22Rv1 (cell line): ENCODE results near the gene BAIAP3.

Source experiments
- H3K27ac ChIP-seq: fragments of 450-650 bp; 2 replicates; pipeline ENCODE4 v1.5.1; 2017
- ZFX ChIP-seq: fragments of 450-650 bp; IDR thresholded peaks from 2 replicates; pipeline ENCODE4 v1.6.1; 2017; ENCODE audit warnings: antibody characterized with exemption, borderline replicate concordance
- TF ChIP-seq, protein P1 (sequence below): fragments of 450-650 bp; IDR thresholded peaks from 2 replicates; pipeline ENCODE4 v1.5.1; 2017; ENCODE audit warnings: mild to moderate bottlenecking

The BAIAP3 gene

DNA sequence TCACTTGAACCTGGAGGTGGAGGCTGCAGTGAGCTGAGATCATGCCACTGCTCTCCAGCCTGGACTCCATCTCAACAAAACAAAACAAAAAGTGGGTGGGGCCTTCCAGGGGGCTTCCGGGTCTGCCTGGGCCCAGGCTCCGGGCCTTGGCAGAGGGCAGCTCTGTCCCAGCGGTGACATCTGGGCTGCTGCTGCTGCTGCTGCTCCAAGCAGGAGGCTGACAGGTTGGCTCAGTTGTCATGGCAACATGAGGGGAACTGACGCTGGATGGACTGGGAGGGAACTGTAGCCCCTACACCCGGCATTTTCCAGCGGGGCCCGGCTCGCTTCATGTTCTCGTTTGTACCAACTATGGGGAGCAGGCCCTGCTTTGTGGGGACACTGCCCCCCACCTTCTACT, 4.0 kb downstream of the BAIAP3 start:
- H3K27ac ChIP-seq, result no peak overlapping the region
- TF ChIP-seq, protein P1, sequence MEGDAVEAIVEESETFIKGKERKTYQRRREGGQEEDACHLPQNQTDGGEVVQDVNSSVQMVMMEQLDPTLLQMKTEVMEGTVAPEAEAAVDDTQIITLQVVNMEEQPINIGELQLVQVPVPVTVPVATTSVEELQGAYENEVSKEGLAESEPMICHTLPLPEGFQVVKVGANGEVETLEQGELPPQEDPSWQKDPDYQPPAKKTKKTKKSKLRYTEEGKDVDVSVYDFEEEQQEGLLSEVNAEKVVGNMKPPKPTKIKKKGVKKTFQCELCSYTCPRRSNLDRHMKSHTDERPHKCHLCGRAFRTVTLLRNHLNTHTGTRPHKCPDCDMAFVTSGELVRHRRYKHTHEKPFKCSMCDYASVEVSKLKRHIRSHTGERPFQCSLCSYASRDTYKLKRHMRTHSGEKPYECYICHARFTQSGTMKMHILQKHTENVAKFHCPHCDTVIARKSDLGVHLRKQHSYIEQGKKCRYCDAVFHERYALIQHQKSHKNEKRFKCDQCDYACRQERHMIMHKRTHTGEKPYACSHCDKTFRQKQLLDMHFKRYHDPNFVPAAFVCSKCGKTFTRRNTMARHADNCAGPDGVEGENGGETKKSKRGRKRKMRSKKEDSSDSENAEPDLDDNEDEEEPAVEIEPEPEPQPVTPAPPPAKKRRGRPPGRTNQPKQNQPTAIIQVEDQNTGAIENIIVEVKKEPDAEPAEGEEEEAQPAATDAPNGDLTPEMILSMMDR, result no peak
- no peak for TF ChIP-seq ZFX

DNA sequence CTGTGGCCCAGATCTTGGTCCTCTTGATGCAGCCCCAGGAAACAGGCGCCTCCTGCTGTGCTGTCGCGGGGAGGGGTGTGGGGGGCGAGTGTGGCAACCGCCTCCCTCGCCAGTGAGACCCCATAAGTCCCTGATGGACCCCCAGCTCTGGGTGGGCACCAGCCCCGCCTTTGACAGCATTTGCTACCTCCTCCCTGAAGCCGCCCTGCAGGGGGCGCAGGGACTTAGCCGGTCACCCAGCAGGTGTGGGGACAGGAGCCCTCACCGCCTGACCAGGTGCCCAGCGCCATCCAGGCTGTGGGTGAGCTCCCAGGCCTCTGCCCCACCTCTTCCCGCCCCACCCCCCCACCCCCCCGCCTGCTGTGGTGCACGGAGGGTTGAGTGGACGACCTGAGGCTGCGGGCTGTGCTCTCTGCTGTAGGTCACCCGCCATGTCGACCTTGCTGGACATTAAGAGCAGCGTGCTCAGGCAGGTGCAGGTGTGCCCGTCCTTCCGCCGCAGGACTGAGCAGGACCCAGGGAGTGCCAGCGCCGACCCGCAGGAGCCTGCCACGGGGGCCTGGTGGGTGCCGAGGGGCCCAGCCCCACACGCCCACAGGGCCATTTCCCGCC, 4.8 kb downstream of the BAIAP3 start:
- TF ChIP-seq ZFX, result no peak
- TF ChIP-seq, protein P1, result peak; percentile 83
- no peak overlapping the region for H3K27ac ChIP-seq

- no peak overlapping the region for H3K27ac ChIP-seq
- TF ChIP-seq ZFX, result no peak
- TF ChIP-seq, protein P1, result no peak
Observed at GRCh38 chr16:1338855-1339675, 5.6 kb downstream of the BAIAP3 start.

DNA sequence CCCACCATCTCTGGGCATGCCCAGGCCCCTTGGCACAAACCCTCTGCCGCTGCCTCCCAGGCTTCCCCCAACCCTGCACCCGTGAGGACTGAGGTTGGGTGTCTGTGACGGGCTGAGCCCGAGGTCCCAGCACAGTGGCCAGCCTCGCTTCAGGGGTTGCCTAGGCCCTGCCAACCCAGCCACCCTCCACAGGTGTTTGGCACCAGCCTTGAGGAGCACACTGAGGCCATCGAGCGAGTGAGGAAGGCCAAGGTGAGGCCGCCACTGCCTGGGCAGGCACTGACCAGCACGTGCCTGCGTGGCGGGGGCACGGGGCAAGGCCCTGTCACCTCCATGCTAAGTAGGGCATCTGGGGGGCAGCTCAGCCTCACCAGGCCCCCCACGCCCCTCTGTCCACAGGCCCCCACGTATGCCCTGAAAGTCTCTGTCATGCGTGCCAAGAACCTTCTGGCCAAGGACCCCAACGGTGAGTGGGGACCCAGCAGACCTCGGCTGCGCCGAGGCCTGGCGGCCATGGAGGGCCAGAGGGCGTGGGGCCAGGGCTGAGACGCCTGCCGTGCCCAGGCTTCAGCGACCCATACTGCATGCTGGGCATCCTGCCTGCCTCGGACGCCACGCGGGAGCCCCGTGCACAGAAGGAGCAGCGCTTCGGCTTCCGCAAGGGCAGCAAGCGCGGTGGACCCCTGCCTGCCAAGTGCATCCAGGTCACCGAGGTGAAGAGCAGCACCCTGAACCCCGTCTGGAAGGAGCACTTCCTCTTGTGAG, 7.5 kb downstream of the BAIAP3 start:
- TF ChIP-seq, protein P1, result no peak
- no peak for TF ChIP-seq ZFX
- H3K27ac ChIP-seq, result no peak overlapping the region

DNA sequence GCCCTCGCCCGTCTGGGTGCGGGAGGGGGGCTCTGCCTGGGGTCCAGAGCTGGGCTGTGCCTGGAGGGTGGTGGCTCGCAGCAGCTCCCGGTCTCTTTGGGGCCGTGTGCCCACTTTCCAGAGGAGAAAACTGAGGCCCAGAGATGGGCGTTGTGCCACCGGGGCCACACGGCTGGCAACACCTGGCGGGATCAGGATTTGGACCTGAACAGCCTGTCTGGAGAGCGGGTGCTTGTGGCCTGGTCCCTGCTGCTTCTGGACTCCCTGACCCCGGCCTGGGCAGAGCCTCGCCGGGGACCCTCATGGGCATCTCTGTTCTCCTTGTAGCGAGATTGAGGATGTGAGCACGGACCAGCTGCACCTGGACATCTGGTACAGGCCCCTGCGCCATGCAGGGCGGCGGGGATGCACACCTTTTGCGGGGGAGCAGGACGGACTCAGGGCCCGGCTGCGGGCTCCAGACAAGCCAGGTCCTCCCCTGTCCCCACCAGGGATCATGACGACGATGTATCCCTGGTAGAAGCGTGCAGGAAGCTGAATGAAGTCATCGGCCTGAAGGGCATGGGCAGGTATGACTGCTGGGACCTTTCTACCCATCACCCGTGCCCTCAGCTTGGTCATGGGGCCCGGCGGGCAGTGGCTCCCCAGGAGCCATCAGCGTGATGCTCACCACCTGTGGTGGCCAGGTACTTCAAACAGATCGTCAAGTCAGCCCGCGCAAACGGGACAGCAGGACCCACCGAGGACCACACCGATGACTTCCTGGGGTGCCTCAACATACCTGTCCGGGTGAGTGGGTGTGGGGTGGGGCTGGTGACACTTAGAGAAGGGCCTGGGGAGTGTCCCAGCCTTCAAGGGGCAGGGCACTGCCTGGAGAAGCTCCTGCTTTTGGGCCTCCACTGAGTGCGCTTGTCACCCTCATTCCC, 8.3 kb downstream of the BAIAP3 start:
- no peak overlapping the region for H3K27ac ChIP-seq
- TF ChIP-seq, protein P1, result no peak
- no peak for TF ChIP-seq ZFX

DNA sequence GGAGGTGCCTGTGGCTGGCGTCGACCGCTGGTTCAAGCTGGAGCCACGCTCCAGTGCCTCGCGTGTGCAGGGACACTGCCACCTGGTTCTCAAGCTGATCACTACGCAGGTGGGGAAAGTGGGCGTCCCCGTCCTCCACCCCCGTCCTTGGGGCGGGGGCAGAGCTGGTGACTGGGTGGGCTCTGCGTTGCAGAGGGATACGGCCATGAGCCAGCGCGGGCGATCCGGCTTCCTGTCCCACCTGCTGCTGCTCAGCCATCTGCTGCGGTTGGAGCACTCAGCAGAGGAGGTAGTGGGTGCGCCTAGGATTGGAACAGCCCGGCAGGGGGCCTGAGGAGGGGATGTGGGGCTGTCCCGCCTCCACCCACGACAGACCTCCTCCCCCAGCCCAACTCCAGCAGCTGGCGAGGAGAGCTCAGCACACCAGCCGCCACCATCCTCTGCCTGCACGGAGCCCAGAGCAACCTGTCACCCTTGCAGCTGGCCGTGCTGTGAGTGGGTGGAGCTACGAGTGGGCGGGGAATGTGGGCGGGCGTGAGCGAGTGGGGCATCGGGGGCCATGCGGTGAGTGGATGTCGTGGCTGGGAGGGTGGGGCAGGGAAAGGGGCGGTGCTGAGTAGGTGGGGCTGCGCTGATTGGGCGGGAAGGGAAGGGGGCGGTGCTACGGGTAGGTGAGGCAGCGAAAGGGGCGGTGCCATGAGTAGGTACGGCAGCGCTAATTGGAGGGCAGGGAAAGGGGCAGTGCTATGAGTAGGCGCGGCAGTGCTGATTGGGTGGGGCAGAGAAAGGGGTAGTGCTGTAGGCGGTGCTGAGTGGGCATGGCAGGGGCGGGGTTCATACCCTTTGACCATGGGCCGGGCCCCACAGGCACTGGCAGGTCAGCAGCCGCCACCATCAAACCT, 9.3 kb downstream of the BAIAP3 start:
- TF ChIP-seq, protein P1, result peak; percentile 23
- TF ChIP-seq ZFX, result no peak
- peak overlapping the region; percentile 46 for H3K27ac ChIP-seq
